Measurements from ENCODE around the gene KCTD7.

DNA sequence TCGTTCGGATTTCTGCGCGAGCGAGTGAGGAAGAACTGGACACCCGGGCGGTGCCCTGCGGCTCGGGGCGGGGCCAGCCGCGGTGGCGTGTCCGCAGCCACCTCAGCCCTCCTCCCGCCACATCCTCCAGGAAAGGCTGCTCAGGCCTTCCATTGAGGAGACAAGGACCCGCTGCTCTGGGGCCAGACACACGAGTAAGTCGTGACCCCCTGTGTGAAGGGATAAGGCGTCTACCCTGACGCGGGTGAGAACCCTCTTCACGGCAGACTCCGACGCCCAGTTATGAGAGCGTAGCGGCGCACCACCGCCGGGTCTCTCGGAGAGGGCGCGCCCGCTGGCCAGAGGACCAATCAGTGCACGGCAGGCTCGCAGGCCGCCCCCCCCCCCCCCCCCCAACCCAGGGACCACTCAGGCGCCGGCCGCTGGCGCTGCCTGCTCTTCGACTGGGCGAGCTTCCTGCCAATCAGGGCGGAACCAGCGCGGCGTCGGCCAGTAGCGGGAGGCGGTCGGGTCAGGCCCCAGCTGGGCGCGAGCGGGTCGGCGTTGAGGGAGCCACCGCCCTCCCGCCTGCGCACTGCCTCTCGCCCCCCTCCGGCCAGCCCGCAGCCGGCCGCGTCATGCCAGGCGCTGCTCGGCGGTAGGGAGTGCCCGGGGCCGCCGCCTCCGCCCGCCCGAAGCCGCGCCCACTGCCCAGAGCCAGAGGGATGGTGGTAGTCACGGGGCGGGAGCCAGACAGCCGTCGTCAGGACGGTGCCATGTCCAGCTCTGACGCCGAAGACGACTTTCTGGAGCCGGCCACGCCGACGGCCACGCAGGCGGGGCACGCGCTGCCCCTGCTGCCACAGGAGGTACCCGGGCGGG, at the start of gene KCTD7:
- TF ChIP-seq, protein P1, sequence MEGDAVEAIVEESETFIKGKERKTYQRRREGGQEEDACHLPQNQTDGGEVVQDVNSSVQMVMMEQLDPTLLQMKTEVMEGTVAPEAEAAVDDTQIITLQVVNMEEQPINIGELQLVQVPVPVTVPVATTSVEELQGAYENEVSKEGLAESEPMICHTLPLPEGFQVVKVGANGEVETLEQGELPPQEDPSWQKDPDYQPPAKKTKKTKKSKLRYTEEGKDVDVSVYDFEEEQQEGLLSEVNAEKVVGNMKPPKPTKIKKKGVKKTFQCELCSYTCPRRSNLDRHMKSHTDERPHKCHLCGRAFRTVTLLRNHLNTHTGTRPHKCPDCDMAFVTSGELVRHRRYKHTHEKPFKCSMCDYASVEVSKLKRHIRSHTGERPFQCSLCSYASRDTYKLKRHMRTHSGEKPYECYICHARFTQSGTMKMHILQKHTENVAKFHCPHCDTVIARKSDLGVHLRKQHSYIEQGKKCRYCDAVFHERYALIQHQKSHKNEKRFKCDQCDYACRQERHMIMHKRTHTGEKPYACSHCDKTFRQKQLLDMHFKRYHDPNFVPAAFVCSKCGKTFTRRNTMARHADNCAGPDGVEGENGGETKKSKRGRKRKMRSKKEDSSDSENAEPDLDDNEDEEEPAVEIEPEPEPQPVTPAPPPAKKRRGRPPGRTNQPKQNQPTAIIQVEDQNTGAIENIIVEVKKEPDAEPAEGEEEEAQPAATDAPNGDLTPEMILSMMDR (IDR thresholded peaks at IDR 0.05) = no peak
- TF ChIP-seq, protein P2, sequence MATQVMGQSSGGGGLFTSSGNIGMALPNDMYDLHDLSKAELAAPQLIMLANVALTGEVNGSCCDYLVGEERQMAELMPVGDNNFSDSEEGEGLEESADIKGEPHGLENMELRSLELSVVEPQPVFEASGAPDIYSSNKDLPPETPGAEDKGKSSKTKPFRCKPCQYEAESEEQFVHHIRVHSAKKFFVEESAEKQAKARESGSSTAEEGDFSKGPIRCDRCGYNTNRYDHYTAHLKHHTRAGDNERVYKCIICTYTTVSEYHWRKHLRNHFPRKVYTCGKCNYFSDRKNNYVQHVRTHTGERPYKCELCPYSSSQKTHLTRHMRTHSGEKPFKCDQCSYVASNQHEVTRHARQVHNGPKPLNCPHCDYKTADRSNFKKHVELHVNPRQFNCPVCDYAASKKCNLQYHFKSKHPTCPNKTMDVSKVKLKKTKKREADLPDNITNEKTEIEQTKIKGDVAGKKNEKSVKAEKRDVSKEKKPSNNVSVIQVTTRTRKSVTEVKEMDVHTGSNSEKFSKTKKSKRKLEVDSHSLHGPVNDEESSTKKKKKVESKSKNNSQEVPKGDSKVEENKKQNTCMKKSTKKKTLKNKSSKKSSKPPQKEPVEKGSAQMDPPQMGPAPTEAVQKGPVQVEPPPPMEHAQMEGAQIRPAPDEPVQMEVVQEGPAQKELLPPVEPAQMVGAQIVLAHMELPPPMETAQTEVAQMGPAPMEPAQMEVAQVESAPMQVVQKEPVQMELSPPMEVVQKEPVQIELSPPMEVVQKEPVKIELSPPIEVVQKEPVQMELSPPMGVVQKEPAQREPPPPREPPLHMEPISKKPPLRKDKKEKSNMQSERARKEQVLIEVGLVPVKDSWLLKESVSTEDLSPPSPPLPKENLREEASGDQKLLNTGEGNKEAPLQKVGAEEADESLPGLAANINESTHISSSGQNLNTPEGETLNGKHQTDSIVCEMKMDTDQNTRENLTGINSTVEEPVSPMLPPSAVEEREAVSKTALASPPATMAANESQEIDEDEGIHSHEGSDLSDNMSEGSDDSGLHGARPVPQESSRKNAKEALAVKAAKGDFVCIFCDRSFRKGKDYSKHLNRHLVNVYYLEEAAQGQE (IDR thresholded peaks at IDR 0.05; ENCODE audit: insufficient read depth in 1 of 2, low read depth in 2 of 2, low read length in 1 of 2) = no peak
- peak; percentile 98 for TF ChIP-seq POLR2AphosphoS5 (IDR thresholded peaks at IDR 0.05; ENCODE audit: low read depth, low read length)
- TF ChIP-seq TCF7L2 (IDR thresholded peaks at IDR 0.05; ENCODE audit: low read depth, low read length) = 0 out of 2 replicates have a peak, but pooled peaks have one; percentile 9
- peak; percentile 90; the same call in 1 of the 2 replicates for TF ChIP-seq SIN3A (IDR thresholded peaks at IDR 0.05; ENCODE audit: borderline replicate concordance, insufficient read depth, low read depth, low read length)

Data from Panc1 (cell line).